SK-N-SH treated with all-trans-retinoic acid at 6 μM for 48 hours (cell line): ENCODE results near the gene UPK3BL2.
"Not testable (repeated sequence)": the region's sequence is repeated elsewhere in the genome, so short reads cannot be mapped to it uniquely, and the experiment has no call there.

Experiments
- OSR1 ChIP-seq: fragments of 250-450 bp; sonication (Bioruptor Pico); IDR thresholded peaks from 2 replicates; pipeline ENCODE4 v1.8.0; 2022; ENCODE audit warnings: moderate library complexity, mild to moderate bottlenecking, inconsistent platforms
- SNAI2 ChIP-seq: fragments of 250-450 bp; sonication (Bioruptor Pico); IDR thresholded peaks from 2 replicates; pipeline ENCODE4 v1.5.0; 2020; ENCODE audit warnings: mild to moderate bottlenecking, moderate library complexity
- ZNF70 ChIP-seq: fragments of 450-650 bp; formaldehyde crosslinking; IDR thresholded peaks from 2 replicates; pipeline ENCODE4 v1.5.0; 2020; ENCODE audit warnings: mild to moderate bottlenecking, moderate library complexity
- TF ChIP-seq, protein P1 (sequence below): fragments of 250-450 bp; sonication (Bioruptor Pico); IDR thresholded peaks from 2 replicates; pipeline ENCODE4 v1.8.0; 2020; ENCODE audit warnings: mild to moderate bottlenecking, moderate library complexity, borderline replicate concordance

GRCh38 chr7:102578486-102578885, 35.0 kb upstream of the UPK3BL2 start:
- TF ChIP-seq, protein P1, sequence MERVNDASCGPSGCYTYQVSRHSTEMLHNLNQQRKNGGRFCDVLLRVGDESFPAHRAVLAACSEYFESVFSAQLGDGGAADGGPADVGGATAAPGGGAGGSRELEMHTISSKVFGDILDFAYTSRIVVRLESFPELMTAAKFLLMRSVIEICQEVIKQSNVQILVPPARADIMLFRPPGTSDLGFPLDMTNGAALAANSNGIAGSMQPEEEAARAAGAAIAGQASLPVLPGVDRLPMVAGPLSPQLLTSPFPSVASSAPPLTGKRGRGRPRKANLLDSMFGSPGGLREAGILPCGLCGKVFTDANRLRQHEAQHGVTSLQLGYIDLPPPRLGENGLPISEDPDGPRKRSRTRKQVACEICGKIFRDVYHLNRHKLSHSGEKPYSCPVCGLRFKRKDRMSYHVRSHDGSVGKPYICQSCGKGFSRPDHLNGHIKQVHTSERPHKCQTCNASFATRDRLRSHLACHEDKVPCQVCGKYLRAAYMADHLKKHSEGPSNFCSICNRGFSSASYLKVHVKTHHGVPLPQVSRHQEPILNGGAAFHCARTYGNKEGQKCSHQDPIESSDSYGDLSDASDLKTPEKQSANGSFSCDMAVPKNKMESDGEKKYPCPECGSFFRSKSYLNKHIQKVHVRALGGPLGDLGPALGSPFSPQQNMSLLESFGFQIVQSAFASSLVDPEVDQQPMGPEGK = not testable (repeated sequence)
- TF ChIP-seq ZNF70, OSR1, SNAI2 (CRISPR knock-in tag): not testable (repeated sequence)
